ENCODE results near the gene CSTB.
A peak's percentile ranks its signal among the peaks of the same experiment; 100 is the strongest.

CSTB gene

DNA sequence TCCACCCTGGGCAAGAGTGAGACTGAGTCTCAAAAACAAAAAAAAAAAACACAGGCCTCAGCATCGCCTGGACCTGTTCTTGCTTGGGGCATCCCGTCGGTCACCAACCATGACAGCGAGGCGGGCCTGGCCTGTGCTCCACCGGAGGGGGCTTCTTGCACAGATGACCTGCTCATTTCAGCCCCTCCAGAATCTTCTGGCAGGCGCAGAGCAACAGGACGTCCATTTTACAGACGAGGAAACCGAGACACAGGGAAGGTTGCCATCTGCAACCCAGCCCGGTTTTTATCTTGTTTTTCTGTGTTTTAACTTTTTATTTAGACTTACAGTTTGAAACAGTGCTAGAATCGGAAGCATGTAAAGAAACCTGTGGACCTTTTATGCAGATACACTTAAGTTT is 918 bp downstream of the CSTB start:
- peak overlapping the region; percentile 56 for H3K4me3 ChIP-seq (ENCODE audit: low read depth, low read length)
- no peak overlapping the region; the same call in 1 of the 2 replicates for H3K27ac ChIP-seq
- DNase-seq, result no peak
- H3K36me3 ChIP-seq, result peaks cover 24% of the 10 kb centered on the region
- H3K9me3 ChIP-seq (ENCODE audit: severe bottlenecking), result no peaks in the 10 kb centered on the region
- no peaks in the 10 kb centered on the region for H3K27me3 ChIP-seq (ENCODE audit: insufficient read depth, low read depth, severe bottlenecking)
- TF ChIP-seq, protein P1, sequence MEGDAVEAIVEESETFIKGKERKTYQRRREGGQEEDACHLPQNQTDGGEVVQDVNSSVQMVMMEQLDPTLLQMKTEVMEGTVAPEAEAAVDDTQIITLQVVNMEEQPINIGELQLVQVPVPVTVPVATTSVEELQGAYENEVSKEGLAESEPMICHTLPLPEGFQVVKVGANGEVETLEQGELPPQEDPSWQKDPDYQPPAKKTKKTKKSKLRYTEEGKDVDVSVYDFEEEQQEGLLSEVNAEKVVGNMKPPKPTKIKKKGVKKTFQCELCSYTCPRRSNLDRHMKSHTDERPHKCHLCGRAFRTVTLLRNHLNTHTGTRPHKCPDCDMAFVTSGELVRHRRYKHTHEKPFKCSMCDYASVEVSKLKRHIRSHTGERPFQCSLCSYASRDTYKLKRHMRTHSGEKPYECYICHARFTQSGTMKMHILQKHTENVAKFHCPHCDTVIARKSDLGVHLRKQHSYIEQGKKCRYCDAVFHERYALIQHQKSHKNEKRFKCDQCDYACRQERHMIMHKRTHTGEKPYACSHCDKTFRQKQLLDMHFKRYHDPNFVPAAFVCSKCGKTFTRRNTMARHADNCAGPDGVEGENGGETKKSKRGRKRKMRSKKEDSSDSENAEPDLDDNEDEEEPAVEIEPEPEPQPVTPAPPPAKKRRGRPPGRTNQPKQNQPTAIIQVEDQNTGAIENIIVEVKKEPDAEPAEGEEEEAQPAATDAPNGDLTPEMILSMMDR (IDR thresholded peaks at IDR 0.05; ENCODE audit: low read depth, low read length), result no peak

DNA sequence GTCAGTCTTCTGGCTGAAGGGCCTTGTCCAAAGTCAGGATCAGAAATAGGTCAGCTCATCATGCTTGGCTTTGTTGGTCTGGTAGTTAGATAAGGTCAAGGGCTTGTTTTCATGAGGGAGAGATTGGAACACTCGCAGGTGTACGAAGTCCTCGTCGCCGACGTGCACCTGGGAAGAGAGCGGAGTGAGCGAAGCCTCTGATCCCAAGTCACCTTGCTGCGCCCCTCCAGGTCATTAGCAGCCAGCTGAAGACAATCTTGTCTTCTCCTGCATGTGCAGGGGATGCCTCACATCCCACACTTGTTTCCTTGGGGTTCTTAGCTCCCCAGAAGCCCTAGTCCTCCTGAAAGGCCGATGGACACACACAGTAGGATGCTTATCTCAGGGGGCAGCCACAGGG is 1.9 kb downstream of the CSTB start:
- TF ChIP-seq, protein P1 (IDR thresholded peaks at IDR 0.05; ENCODE audit: low read depth, low read length), result no peak
- Histone ChIP-seq H3K27me3 (ENCODE audit: insufficient read depth, low read depth, severe bottlenecking) (no peaks in the 10 kb centered on the region), H3K27ac (no peak overlapping the region), H3K4me3 (ENCODE audit: low read depth, low read length) (no peak overlapping the region), H3K9me3 (ENCODE audit: severe bottlenecking) (no peaks in the 10 kb centered on the region), H3K36me3 (peaks cover 24% of the 10 kb centered on the region)
- DNase-seq, result no peak

GRCh38 chr21:43772425-43772821 is 3.7 kb downstream of the CSTB start:
- no peak overlapping the region for H3K27ac ChIP-seq
- H3K27me3 ChIP-seq (ENCODE audit: insufficient read depth, low read depth, severe bottlenecking), result no peaks in the 10 kb centered on the region
- no peak for DNase-seq
- H3K36me3 ChIP-seq, result peaks cover 24% of the 10 kb centered on the region
- no peaks in the 10 kb centered on the region for H3K9me3 ChIP-seq (ENCODE audit: severe bottlenecking)
- TF ChIP-seq, protein P1 (IDR thresholded peaks at IDR 0.05; ENCODE audit: low read depth, low read length), result no peak
- no peak overlapping the region for H3K4me3 ChIP-seq (ENCODE audit: low read depth, low read length)

DNA sequence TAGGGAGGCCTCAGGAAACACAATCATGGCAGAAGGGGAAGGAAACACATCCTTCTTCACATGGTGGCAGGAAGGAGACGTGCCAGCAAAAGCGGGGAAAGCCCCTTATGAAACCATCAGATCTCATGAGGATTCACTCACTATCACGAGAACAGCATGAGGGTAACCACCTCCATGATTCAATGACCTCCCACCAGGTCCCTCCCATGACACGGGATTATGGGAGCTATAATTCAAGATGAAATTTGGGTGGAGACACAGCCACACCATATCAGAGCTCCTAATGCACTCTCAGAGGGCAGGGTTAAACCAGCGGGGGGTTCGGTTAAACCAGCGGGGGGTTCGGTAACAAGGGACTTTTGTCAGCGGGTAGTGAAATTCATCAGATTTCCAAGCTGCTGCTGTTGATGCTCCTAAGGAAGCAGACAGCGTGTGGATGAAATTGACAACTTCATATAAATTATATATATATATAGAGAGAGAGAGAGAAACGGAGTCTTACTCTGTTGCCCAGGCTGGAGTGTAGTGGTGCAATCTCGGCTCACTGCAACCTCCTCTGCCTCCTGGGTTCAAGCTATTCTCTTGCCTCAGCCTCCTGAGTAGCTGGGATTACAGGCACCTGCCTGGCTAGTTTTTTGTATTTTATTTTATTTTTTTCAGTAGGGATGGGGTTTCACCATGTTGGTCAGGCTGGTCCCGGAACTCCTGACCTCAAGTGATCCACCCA is 4.2 kb downstream of the CSTB start:
- DNase-seq, result no peak
- Histone ChIP-seq H3K27me3 (ENCODE audit: insufficient read depth, low read depth, severe bottlenecking) (no peaks in the 10 kb centered on the region), H3K9me3 (ENCODE audit: severe bottlenecking) (no peaks in the 10 kb centered on the region), H3K36me3 (peaks cover 24% of the 10 kb centered on the region), H3K27ac (no peak overlapping the region), H3K4me3 (ENCODE audit: low read depth, low read length) (no peak overlapping the region)
- TF ChIP-seq, protein P1 (IDR thresholded peaks at IDR 0.05; ENCODE audit: low read depth, low read length), result no peak

DNA sequence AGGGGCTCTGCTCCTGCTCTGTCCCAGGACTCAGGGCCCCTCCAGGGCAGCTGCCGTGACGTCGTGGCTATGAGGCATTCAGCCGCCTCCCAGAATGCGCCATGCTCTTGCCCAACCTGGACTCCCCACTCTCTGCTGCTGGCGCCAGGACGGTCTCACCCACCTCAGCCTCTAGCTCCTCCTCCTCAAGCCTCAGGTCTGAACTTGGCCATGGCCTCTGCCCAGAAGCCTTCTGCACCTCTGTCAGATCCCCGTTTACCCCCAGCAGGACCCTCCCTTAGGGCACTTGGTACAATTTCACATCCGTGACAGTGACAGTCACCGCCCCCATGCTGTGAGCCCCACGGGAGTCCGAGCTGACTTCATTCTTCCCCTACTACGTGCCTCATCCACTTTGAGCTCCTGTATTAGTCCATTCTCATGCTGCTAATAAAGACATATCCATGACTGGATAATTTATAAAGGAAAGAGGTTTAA is 4.9 kb downstream of the CSTB start:
- H3K27ac ChIP-seq, result no peak overlapping the region

More for the DNA sequence above, 4.9 kb downstream of the CSTB start:
- Histone ChIP-seq H3K4me3 (ENCODE audit: low read depth, low read length) (no peak overlapping the region), H3K9me3 (ENCODE audit: severe bottlenecking) (no peaks in the 10 kb centered on the region), H3K36me3 (peaks cover 24% of the 10 kb centered on the region), H3K27me3 (ENCODE audit: insufficient read depth, low read depth, severe bottlenecking) (no peaks in the 10 kb centered on the region)
- DNase-seq, result no peak
- TF ChIP-seq, protein P1 (IDR thresholded peaks at IDR 0.05; ENCODE audit: low read depth, low read length), result no peak

Measured in WERI-Rb-1 (cell line).